CD4-positive, CD25-positive, alpha-beta regulatory T cell (primary cell): ENCODE measurements around the gene MAP4K3. TPM values are rescaled to one million over a fixed set of nuclear protein-coding genes. Genes with fewer than 3 reads are reported as not detected.

Experiments
- ATAC-seq, 2 donors: fragments of 150-1000 bp; cut with Tn5 transposase; one replicate each; pipeline ENCODE4 v1.10.0; 2021; ENCODE audit warnings: low read depth in 2 of 2, moderate number of reproducible peaks in 2 of 2, moderate library complexity in 1 of 2
- DNase-seq, 3 donors: peaks; one replicate each; pipeline versions ENCODE4 v3.0.0 to v3.0.0-alpha.2; 2012 to 2022; ENCODE audit warnings: mixed read lengths in 1 of 3
- H3K27ac ChIP-seq: one replicate; pipeline ENCODE4 v1.7.0; 2013; ENCODE audit warnings: mild to moderate bottlenecking, low read length; ENCODE audit not compliant: insufficient read depth, poor library complexity, severe bottlenecking
- H3K27me3 ChIP-seq: one replicate; pipeline ENCODE4 v1.7.0; 2013; ENCODE audit warnings: low read length; ENCODE audit not compliant: control insufficient read depth, insufficient read depth
- H3K36me3 ChIP-seq: one replicate; pipeline ENCODE4 v1.7.0; 2013; ENCODE audit warnings: mild to moderate bottlenecking, low read length, moderate library complexity; ENCODE audit not compliant: control insufficient read depth, insufficient read depth
- H3K4me1 ChIP-seq: 2 replicates; pipeline ENCODE4 v1.7.0; 2013; ENCODE audit warnings: mild to moderate bottlenecking, low read length; ENCODE audit not compliant: insufficient read depth, control insufficient read depth, poor library complexity, severe bottlenecking
- H3K4me3 ChIP-seq: one replicate; pipeline ENCODE4 v1.7.0; 2013; ENCODE audit warnings: low read depth, mild to moderate bottlenecking, low read length, moderate library complexity
- H3K9me3 ChIP-seq, 2 experiments: 1 replicate in 1 of 2; 2 replicates in 1 of 2; pipeline ENCODE4 v1.7.0; 2013; ENCODE audit warnings: low read length in 2 of 2, mild to moderate bottlenecking in 1 of 2, moderate library complexity in 1 of 2; ENCODE audit not compliant: control insufficient read depth in 2 of 2
- H3K27ac Mint-ChIP-seq, 3 donors: one replicate each; pipeline ENCODE4 v1.8.0; 2020 to 2022; ENCODE audit warnings: mild to moderate bottlenecking in 3 of 3, mixed read lengths in 3 of 3, moderate library complexity in 2 of 3
- H3K27me3 Mint-ChIP-seq: one replicate; pipeline ENCODE4 v1.8.0; 2022; ENCODE audit warnings: mild to moderate bottlenecking, mixed read lengths
- H3K36me3 Mint-ChIP-seq: one replicate; pipeline ENCODE4 v1.8.0; 2020; ENCODE audit warnings: mixed read lengths
- H3K4me1 Mint-ChIP-seq, 4 donors: one replicate each; pipeline ENCODE4 v1.8.0; 2020 to 2022; ENCODE audit warnings: mixed read lengths in 4 of 4, mild to moderate bottlenecking in 1 of 4
- H3K4me3 Mint-ChIP-seq, 4 donors: one replicate each; pipeline ENCODE4 v1.8.0; 2020 to 2022; ENCODE audit warnings: mild to moderate bottlenecking in 4 of 4, mixed read lengths in 4 of 4, moderate library complexity in 3 of 4
- H3K9me3 Mint-ChIP-seq, 7 donors: one replicate each; pipeline ENCODE4 v1.8.0; 2020 to 2022; ENCODE audit warnings: mixed read lengths in 7 of 7, mild to moderate bottlenecking in 3 of 7, moderate library complexity in 2 of 7
- polyA plus RNA-seq, 4 donors: library from polyadenylated mRNA; unstranded; fragments of 300-500 nt; fragmentation: Illumina TruSeq; gene quantifications; one replicate each; pipeline ENCODE4 v1.2.3, GENCODE V29; 2021
- total RNA-seq: library from RNA; stranded (reverse); gene quantifications from one replicate; pipeline ENCODE4 v1.2.3, GENCODE V29; 2022

The MAP4K3 gene
- total and polyA plus RNA-seq, 5 donors from 2014 or later: 1.4 to 28.7 (median 2.0) TPM

- H3K27me3 ChIP-seq: no peaks in the 10 kb centered on the region
- H3K4me1 ChIP-seq: no peaks in the 10 kb centered on the region
- no peak overlapping the region for H3K4me3 Mint-ChIP-seq
- H3K27ac Mint-ChIP-seq: no peak overlapping the region
- DNase-seq (no peak), ATAC-seq (no peak)
- H3K27me3 Mint-ChIP-seq: no peaks in the 10 kb centered on the region
- H3K36me3 Mint-ChIP-seq: no peaks in the 10 kb centered on the region
- no peak overlapping the region for H3K27ac ChIP-seq
- H3K4me3 ChIP-seq: no peak overlapping the region
- no peaks in the 10 kb centered on the region for H3K36me3 ChIP-seq
- peaks cover 16 to 42% (median 36%) of the 10 kb centered on the region in 4 donors for H3K4me1 Mint-ChIP-seq
- H3K9me3 Mint-ChIP-seq: peaks cover 0 to 2% (median 0%) of the 10 kb centered on the region in 7 donors
- H3K9me3 ChIP-seq: no peaks in the 10 kb centered on the region
Measured at GRCh38 chr2:39416140-39416539, 20.9 kb downstream of the MAP4K3 start.

DNA sequence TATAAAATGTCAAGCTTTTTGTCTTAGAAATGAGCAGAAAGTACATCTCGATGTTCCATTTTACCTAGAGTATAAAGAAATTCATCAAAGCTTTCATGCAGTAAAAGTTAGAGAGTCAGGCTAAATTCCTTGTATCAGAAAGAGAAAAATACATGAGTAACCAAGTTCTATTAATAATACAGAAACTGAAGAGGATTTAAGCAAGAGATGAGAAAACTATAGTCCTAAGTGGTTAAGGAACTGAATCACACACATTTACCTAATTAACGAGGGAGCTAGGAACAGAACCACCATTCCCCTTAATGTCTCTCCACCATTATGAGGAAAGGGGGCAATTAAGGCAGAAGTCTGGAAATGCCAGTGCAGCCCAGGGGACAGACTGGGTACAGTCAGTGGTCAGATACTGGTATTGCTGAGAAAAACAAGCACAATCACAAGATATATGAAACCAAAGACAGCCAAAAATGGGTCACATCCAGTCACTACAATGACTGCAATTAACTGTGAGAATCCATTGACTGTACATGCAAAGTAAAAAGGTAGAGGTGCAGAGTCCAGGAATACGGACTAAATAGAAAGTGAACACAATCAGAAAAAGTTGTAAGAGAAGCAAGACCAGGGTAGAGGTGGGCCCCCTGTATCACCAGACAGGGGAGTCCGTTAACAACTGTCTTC, 23.9 kb downstream of the MAP4K3 start:
- Mint-ChIP-seq H3K9me3 (no peaks in the 10 kb centered on the region), H3K27ac (peak overlapping the region in 1 of 3 donors; percentile 22), H3K4me1 (peaks cover 33 to 47% (median 40%) of the 10 kb centered on the region in 4 donors), H3K4me3 (no peak overlapping the region), H3K36me3 (no peaks in the 10 kb centered on the region), H3K27me3 (no peaks in the 10 kb centered on the region)
- Histone ChIP-seq H3K36me3 (no peaks in the 10 kb centered on the region), H3K4me3 (no peak overlapping the region), H3K9me3 (no peaks in the 10 kb centered on the region), H3K27ac (no peak overlapping the region), H3K27me3 (no peaks in the 10 kb centered on the region), H3K4me1 (no peaks in the 10 kb centered on the region)
- no peak for ATAC-seq
- DNase-seq: no peak

DNA sequence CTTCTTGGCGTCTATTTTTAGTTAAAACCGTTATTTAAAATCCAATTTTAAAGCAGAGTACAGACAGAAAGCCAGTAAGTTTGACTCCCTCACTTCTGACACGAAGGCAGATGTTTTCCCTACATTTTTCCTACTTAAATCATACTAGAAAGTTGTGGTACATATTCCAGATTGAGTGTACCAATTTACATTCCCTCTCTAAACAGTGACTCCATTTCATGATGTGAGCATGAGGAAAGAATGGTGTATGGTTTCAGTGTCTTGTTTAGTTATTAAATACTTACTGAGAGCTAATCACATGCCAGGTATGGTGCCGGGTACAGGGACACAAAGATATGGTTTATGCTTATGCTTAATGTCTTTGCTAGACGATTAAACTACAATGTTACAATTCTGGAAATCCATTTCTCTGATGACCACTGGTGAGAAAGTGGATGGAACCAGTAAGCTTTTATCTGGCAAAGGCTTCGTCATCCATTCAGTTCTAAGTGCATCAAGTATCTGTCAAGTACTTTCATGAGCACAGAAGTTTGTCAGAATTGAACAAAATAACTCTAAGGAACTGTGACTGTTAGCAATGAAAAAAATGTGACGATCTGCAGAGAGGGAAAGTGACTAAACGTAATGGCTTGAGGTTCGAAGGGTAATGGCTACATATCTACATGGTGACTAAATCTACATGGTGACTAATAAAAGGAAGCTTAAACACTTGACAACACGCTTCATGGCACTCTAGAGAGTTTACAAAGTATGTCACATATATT, 25.7 kb downstream of the MAP4K3 start:
- Mint-ChIP-seq H3K9me3 (no peaks in the 10 kb centered on the region), H3K36me3 (no peaks in the 10 kb centered on the region), H3K27ac (no peak overlapping the region), H3K4me1 (peaks cover 39 to 61% (median 49%) of the 10 kb centered on the region in 4 donors), H3K27me3 (no peaks in the 10 kb centered on the region), H3K4me3 (no peak overlapping the region)
- no peaks in the 10 kb centered on the region for H3K27me3 ChIP-seq
- no peaks in the 10 kb centered on the region for H3K9me3 ChIP-seq
- DNase-seq: no peak
- ATAC-seq: no peak
- no peak overlapping the region for H3K4me3 ChIP-seq
- H3K4me1 ChIP-seq: no peaks in the 10 kb centered on the region
- H3K36me3 ChIP-seq: no peaks in the 10 kb centered on the region
- H3K27ac ChIP-seq: no peak overlapping the region

DNA sequence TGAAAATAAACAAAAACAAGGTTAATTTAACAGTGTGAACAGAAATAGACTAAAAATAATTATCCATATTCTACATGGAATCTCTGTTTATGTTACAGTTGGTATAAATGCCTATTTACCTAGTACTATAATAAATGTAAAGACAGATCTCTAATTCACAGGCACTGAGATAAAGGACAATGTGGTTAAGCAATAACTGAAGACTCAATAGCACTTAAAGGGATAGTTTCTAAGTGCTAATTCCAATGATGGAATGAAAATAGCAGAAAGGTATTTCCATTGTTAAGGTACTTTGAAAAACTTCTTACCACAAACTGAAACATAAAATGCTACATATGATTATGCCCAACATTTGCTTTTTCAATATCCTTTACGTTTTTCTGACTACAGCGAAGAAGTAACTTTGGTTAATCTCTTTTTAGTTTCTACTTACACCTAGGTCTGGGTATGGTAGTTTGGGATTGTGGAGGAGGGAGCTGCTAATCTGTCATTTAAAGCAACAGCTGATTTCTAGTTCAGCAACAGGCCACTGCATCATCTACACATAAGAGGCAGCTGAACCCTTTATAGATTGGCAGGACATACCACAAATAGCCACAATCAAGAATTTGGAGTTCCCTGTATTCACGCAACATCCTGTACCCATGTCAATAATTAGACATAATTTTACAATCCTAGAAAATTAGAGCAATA, 27.2 kb downstream of the MAP4K3 start:
- Mint-ChIP-seq H3K4me1 (peaks cover 45 to 74% (median 53%) of the 10 kb centered on the region in 4 donors), H3K36me3 (no peaks in the 10 kb centered on the region), H3K27me3 (no peaks in the 10 kb centered on the region), H3K9me3 (no peaks in the 10 kb centered on the region), H3K27ac (no peak overlapping the region), H3K4me3 (no peak overlapping the region)
- no peak overlapping the region for H3K4me3 ChIP-seq
- no peak for DNase-seq
- no peaks in the 10 kb centered on the region for H3K36me3 ChIP-seq
- H3K27ac ChIP-seq: no peak overlapping the region
- H3K4me1 ChIP-seq: no peaks in the 10 kb centered on the region
- no peak for ATAC-seq
- no peaks in the 10 kb centered on the region for H3K9me3 ChIP-seq
- no peaks in the 10 kb centered on the region for H3K27me3 ChIP-seq

GRCh38 chr2:39408351-39409136, 28.5 kb downstream of the MAP4K3 start:
- Histone ChIP-seq H3K4me3 (no peak overlapping the region), H3K27me3 (no peaks in the 10 kb centered on the region), H3K9me3 (no peaks in the 10 kb centered on the region), H3K4me1 (no peaks in the 10 kb centered on the region), H3K27ac (no peak overlapping the region), H3K36me3 (no peaks in the 10 kb centered on the region)
- ATAC-seq: no peak
- H3K4me1 Mint-ChIP-seq: peaks cover 40 to 74% (median 53%) of the 10 kb centered on the region in 4 donors
- no peak for DNase-seq
- H3K4me3 Mint-ChIP-seq: no peak overlapping the region
- no peaks in the 10 kb centered on the region for H3K36me3 Mint-ChIP-seq
- no peaks in the 10 kb centered on the region for H3K27me3 Mint-ChIP-seq
- H3K27ac Mint-ChIP-seq: peak overlapping the region in 1 of 3 donors; percentile 6
- no peaks in the 10 kb centered on the region for H3K9me3 Mint-ChIP-seq

GRCh38 chr2:39407516-39408296, 29.4 kb downstream of the MAP4K3 start:
- Mint-ChIP-seq H3K4me3 (no peak overlapping the region), H3K27me3 (no peaks in the 10 kb centered on the region), H3K4me1 (peaks cover 35 to 74% (median 53%) of the 10 kb centered on the region in 4 donors), H3K9me3 (peaks cover 0 to 2% (median 0%) of the 10 kb centered on the region in 7 donors), H3K36me3 (no peaks in the 10 kb centered on the region), H3K27ac (peak overlapping the region in 1 of 3 donors; percentile 39)
- Histone ChIP-seq H3K36me3 (no peaks in the 10 kb centered on the region), H3K4me3 (no peak overlapping the region), H3K27me3 (no peaks in the 10 kb centered on the region), H3K4me1 (no peaks in the 10 kb centered on the region), H3K9me3 (no peaks in the 10 kb centered on the region), H3K27ac (no peak overlapping the region)
- no peak for ATAC-seq
- DNase-seq: no peak

- Mint-ChIP-seq H3K27ac (peak overlapping the region in 1 of 3 donors; percentile 42), H3K4me1 (peaks cover 45 to 80% (median 53%) of the 10 kb centered on the region in 4 donors)
- no peaks in the 10 kb centered on the region for H3K4me1 ChIP-seq
Measured at GRCh38 chr2:39405364-39405763, 31.7 kb downstream of the MAP4K3 start.

More at GRCh38 chr2:39405364-39405763, 31.7 kb downstream of the MAP4K3 start:
- ATAC-seq (no peak), DNase-seq (no peak)
- Histone ChIP-seq H3K36me3 (no peaks in the 10 kb centered on the region), H3K9me3 (no peaks in the 10 kb centered on the region), H3K27me3 (no peaks in the 10 kb centered on the region), H3K4me3 (no peak overlapping the region), H3K27ac (no peak overlapping the region)
- H3K27me3 Mint-ChIP-seq: no peaks in the 10 kb centered on the region
- peaks cover 0 to 2% (median 0%) of the 10 kb centered on the region in 7 donors for H3K9me3 Mint-ChIP-seq
- H3K36me3 Mint-ChIP-seq: no peaks in the 10 kb centered on the region
- no peak overlapping the region for H3K4me3 Mint-ChIP-seq
